Spinal cord (tissue), 10 donors: Measurements from ENCODE around the gene FBLN2. TPM values are rescaled to one million over a fixed set of nuclear protein-coding genes. Genes with fewer than 3 reads are reported as not detected.

Source experiments
- DNase-seq, 6 donors: peaks; one replicate each; pipeline versions ENCODE4 v3.0.0 to v3.0.0-alpha.2; 2013 to 2015; ENCODE audit warnings: low spot score in 6 of 6, low read depth in 4 of 6
- H3K27ac ChIP-seq: one replicate; pipeline ENCODE4 v1.5.1; 2013; ENCODE audit warnings: low read depth, low read length, control low read depth
- H3K27me3 ChIP-seq: one replicate; pipeline ENCODE4 v1.6.1; 2013; ENCODE audit warnings: low read length; ENCODE audit not compliant: control insufficient read depth, insufficient read depth
- H3K36me3 ChIP-seq: one replicate; pipeline ENCODE4 v1.6.1; 2013; ENCODE audit warnings: low read length; ENCODE audit not compliant: control insufficient read depth, insufficient read depth
- H3K4me1 ChIP-seq: one replicate; pipeline ENCODE4 v1.6.1; 2013; ENCODE audit warnings: low read length; ENCODE audit not compliant: control insufficient read depth, insufficient read depth
- H3K4me3 ChIP-seq: one replicate; pipeline ENCODE4 v1.5.1; 2013; ENCODE audit warnings: low read depth, low read length, control low read depth
- H3K9me3 ChIP-seq: one replicate; pipeline ENCODE4 v1.6.1; 2013; ENCODE audit warnings: low read length; ENCODE audit not compliant: control insufficient read depth, insufficient read depth
- WGBS: methylation state at CpG from one replicate; pipeline ENCODE4 v1.1.5; 2013; ENCODE audit warnings: missing lambda C conversion rate; ENCODE audit not compliant: insufficient coverage; 5-methylcytosine and 5-hydroxymethylcytosine counted together
- polyA plus RNA-seq, 2 donors: library from polyadenylated mRNA; unstranded; fragments of 120-200 nt; gene quantifications; one replicate each; pipeline ENCODE4 v1.2.1, GENCODE V29; 2013; ENCODE audit not compliant: insufficient read length in 2 of 2
- total RNA-seq, 2 donors: library from RNA; depleted of rRNA in 1 of 2; stranded (reverse); fragments of 120-200 nt in 1 of 2; fragments of >200 nt in 1 of 2; gene quantifications; one replicate each; pipeline versions ENCODE4 v1.2.3 to v1.2.4, GENCODE V29; 2013 to 2014
- donor health status: healthy.

The FBLN2 gene
- total and polyA plus RNA-seq, 4 donors: 19.5 to 81.9 (median 31.5) TPM

DNA sequence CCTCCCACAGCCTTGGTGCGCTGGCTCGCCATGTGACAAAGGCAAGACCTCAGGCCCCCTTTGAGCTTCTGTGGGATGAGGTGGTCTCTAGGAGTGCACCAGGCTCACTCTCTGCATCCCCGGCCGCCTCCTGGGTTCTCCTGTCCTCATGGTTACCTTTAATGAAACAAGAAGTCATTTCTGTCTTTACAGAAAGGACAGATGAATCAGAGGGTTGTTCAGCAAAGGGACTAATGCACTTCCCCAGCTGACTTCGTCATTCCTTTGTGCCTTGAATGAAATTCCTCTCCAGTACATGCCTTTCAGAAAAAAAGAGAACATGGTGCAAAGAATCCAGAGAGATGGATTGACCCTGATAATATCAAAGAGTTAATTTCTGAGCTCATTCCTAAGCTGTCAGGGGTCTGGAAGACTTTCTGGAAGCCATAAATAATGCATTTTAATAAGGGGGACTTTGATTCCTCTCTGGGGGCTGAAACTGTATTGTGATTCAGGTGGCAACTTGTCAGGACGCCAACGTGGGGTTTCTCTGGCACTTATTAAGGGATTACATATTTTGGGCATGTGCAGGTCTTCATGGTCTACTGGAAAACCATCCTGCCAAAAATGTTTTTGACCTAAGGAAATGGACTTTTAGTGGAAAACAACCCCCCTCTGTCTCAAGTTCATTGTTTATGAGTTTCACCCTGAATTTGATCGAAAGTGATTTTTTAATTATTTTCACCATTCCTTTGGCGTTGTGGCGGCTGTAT, 122.7 kb downstream of the FBLN2 start:
- WGBS: 47% methylated on average over 2 of the region's 10 CpGs
- H3K27ac ChIP-seq: no peak overlapping the region
- H3K36me3 ChIP-seq: no peaks in the 10 kb centered on the region
- DNase-seq: peak in 1 of 6 donors; percentile 41
- no peaks in the 10 kb centered on the region for H3K9me3 ChIP-seq
- no peaks in the 10 kb centered on the region for H3K27me3 ChIP-seq
- peaks cover 10% of the 10 kb centered on the region for H3K4me1 ChIP-seq
- no peak overlapping the region for H3K4me3 ChIP-seq

DNA sequence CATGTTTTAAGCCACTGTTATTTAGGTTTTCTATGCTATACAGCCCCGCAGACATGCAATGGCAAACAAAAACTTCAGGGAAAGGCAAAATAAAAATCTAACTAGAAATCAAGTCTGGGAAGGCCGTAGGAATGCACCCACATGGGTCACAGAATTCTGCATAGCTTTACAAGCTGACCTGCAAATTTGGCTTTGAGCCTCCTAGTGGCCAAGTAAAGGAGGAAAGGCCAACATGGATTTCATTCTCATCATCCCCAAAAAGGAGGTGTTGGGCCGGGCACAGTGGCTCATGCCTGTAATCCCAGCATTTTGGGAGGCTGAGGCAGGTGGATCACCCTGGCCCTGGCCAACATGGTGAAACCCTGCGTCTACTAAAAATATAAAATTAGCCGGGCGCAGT, 124.3 kb downstream of the FBLN2 start:
- Histone ChIP-seq H3K4me3 (no peak overlapping the region), H3K36me3 (no peaks in the 10 kb centered on the region), H3K27ac (no peak overlapping the region), H3K4me1 (peaks cover 10% of the 10 kb centered on the region), H3K27me3 (no peaks in the 10 kb centered on the region), H3K9me3 (no peaks in the 10 kb centered on the region)
- 86% methylated on average over 4 of the region's 6 CpGs for WGBS
- no peak for DNase-seq

DNA sequence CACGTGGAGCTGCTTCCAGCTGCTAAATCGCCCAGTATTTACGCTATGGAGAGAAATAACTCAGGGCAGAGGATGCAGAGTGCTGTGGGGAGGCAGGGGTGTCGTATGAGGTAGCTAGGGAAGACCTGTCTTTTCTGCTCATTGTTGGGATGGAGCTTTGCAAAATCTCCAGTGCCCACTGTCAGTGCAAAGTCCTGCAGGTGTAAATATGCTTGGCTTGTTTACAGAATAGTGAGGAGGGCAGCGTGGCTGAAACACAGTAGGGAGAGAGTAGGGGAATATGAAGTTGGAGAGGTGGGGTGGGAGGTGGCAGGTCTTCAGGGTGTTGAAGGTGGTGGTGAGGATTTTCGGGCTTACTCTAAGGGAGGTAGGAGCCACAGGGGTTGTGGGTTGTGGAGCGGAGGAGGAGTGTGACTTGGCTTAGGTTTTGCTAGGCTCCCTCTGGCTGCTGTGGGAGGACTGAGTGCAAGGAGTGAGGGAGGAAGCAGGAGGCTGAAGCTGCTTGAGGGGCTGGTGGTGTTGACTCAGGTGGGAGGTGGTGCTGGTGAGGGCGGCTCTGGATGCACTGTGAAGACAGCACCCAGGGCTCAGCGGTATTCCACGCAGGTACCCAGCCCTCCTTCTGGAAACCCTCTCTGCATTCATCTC, 125.7 kb downstream of the FBLN2 start:
- H3K27me3 ChIP-seq: no peaks in the 10 kb centered on the region
- no peaks in the 10 kb centered on the region for H3K36me3 ChIP-seq
- H3K4me1 ChIP-seq: peaks cover 10% of the 10 kb centered on the region
- H3K9me3 ChIP-seq: no peaks in the 10 kb centered on the region
- no peak overlapping the region for H3K27ac ChIP-seq
- no peak for DNase-seq
- no peak overlapping the region for H3K4me3 ChIP-seq
- WGBS: 55% methylated on average over 9 of the region's 10 CpGs

DNA sequence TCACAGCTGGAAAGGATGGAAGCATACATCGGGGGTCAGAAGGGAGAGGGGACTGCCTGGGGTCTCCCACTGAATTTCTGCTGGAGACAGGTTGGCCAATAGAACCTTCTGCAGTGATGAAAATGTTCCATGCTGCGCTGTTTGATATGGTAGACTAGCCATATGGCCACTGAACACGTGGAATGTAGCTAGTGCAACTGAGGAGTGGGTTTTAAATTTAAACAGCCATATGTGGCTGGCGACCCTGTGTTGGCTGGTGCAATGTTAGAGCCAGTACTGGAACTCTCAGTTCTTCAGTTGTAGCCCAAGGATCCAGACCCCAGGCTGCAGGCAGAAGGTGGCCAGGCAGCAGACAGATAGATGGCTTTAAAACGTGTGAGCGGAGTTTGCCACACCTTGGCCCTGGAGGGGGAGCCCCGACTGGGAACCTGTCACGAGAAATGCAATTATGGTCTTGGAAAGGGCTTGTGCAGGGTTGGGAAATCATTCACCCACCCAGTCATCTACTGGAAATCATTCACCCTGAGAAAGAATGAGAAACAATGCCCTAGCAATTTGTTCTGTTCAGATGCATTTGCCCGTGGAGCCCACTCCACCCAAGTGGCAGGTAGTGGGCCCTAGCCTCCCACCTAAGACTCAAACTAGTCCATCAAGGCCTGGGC, 127.6 kb downstream of the FBLN2 start:
- peak in 1 of 6 donors; percentile 42 for DNase-seq
- 76% methylated on average over 5 of the region's 9 CpGs for WGBS
- no peaks in the 10 kb centered on the region for H3K36me3 ChIP-seq
- H3K9me3 ChIP-seq: no peaks in the 10 kb centered on the region
- H3K4me3 ChIP-seq: no peak overlapping the region
- no peak overlapping the region for H3K27ac ChIP-seq
- H3K4me1 ChIP-seq: peaks cover 3% of the 10 kb centered on the region
- H3K27me3 ChIP-seq: no peaks in the 10 kb centered on the region

DNA sequence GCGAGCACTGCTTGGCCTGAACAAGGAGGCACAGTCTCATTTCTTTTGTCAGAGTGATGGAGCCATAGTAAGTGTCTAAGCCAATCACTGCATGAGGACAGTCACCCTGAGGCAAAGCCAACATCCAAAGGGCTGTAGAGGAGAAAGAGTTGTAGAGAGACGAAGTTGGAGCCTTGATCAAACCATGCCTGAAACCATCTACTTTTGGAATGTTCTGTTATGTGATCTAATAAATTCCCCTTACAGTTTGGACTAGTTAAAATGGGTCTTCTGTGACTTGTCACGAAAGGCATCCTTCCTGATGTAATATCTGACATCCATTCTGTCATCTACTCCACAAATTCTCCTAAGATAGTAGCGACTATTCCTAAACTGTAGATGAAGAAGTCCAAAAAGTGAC, 128.3 kb downstream of the FBLN2 start:
- H3K27me3 ChIP-seq: no peaks in the 10 kb centered on the region
- H3K36me3 ChIP-seq: no peaks in the 10 kb centered on the region
- H3K4me1 ChIP-seq: peaks cover 2% of the 10 kb centered on the region
- no peaks in the 10 kb centered on the region for H3K9me3 ChIP-seq
- no peak overlapping the region for H3K4me3 ChIP-seq
- no peak for DNase-seq
- 100% methylated on average over 2 of the region's 4 CpGs for WGBS
- H3K27ac ChIP-seq: no peak overlapping the region

DNA sequence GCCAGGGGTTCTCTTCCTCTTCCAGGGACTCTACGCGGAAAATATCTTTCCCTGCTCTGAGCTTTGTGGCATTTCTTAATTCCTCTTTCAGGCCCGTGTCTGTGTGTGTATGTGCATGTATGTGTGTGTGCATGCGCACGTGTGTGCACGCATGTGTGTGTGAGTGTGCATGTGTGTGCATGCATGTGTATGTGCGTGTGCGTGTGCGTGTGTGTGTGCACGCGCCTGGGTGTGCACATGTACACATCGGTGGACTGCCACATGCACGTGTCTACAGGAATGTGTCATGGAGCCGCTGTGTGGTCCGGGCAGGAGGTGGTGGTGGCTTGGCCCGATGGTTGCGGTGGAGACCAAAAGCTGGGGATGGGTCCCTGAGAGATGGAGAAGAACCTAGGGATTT, 133.0 kb downstream of the FBLN2 start:
- Histone ChIP-seq H3K27ac (no peak overlapping the region), H3K4me3 (no peak overlapping the region), H3K36me3 (no peaks in the 10 kb centered on the region), H3K9me3 (no peaks in the 10 kb centered on the region), H3K27me3 (no peaks in the 10 kb centered on the region), H3K4me1 (peaks cover 35% of the 10 kb centered on the region)
- WGBS: 66% methylated on average over 14 of the region's 17 CpGs
- DNase-seq: no peak

DNA sequence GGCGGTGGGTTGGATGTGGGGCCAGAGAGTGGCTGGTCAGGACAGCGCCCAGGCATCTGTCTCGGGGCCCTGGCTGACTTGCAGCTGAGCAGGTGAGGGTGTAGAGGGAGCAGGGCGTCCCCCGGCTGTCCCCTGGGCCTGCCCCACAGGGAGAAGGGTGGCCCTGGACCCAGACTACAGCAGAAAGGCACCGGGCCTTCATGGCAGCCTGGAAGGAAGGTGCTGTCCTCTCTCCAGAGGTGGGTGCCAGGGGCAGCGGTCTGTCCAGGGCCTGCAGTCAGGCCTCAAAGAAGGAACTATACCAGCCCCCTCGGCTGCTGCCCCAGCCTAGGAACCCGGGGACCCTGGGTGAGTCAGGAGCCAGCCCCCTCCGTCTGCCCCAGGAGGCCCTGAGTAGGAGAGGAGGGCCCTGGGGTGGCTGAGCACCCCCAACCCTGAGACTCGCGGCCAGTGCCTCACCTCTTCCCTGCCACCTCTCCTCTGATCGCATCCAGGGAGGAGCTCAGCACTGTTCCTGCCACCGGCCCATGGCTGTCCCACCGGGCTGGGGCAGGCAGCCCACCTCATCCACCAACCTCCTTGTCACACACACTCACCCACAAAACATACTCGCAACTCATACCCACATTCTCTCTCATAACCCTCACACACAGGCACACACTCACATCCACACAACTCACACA, 133.5 kb downstream of the FBLN2 start:
- no peak for DNase-seq
- H3K9me3 ChIP-seq: no peaks in the 10 kb centered on the region
- H3K27me3 ChIP-seq: no peaks in the 10 kb centered on the region
- H3K4me3 ChIP-seq: no peak overlapping the region
- 85% methylated on average over 16 of the region's 16 CpGs for WGBS
- H3K27ac ChIP-seq: no peak overlapping the region
- H3K36me3 ChIP-seq: no peaks in the 10 kb centered on the region
- peaks cover 41% of the 10 kb centered on the region for H3K4me1 ChIP-seq

DNA sequence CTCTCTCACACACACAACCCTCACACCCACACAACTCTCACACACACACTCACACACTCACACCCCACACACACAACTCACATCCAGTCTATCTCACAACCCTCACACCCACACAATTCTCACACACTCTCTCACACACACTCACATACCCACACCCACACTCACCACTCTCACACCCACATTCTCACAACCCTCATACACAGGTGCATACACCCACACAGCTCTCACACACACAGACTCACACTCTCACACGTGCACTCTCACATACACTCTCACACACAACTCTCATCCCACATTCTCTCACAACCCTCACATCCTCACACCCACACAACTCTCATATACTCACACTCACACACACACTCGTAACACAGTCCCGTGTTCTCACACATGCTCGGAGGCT, 134.4 kb downstream of the FBLN2 start:
- WGBS: 91% methylated on average over 4 of the region's 4 CpGs
- Histone ChIP-seq H3K9me3 (no peaks in the 10 kb centered on the region), H3K27ac (no peak overlapping the region), H3K4me1 (peaks cover 49% of the 10 kb centered on the region), H3K27me3 (no peaks in the 10 kb centered on the region), H3K36me3 (no peaks in the 10 kb centered on the region), H3K4me3 (no peak overlapping the region)
- DNase-seq: no peak

DNA sequence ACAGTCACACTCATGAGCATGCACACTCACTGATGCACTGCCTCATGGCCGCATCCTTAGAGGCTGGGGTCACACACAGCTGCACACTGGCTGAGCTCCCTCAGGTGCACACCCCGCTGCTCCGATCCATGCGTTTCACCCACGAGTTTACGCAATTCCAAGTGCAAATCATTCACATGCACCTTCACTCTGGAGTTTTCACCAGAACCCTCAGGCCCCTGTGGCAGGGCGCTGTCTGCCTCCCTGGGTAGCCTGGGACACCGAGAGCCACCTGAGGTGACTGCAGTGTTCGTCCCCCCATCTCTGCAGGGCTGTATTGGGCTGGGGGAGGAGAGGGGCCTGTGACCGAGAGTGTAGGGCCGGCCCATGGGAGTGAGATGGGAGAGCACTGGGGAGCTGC, 134.8 kb downstream of the FBLN2 start:
- H3K27ac ChIP-seq: no peak overlapping the region
- WGBS: 89% methylated on average over 11 of the region's 11 CpGs
- H3K4me3 ChIP-seq: no peak overlapping the region
- H3K36me3 ChIP-seq: no peaks in the 10 kb centered on the region
- peaks cover 54% of the 10 kb centered on the region for H3K4me1 ChIP-seq
- H3K9me3 ChIP-seq: no peaks in the 10 kb centered on the region
- no peak for DNase-seq
- H3K27me3 ChIP-seq: no peaks in the 10 kb centered on the region
